D721Med (cell line): ENCODE data around the gene TM4SF18.
"Not testable (repeated sequence)": the region's sequence is repeated elsewhere in the genome, so short reads cannot be mapped to it uniquely, and the experiment has no call there.

Source experiments
- DNase-seq: peaks from one replicate; pipeline ENCODE4 v3.0.0; 2011; ENCODE audit warnings: low spot score; ENCODE audit not compliant: insufficient read length
- FAIRE-seq: peaks from 2 replicates; lab custom pipeline; 2011; peaks lifted over from hg19 to GRCh38; lab: Jason Lieb, UNC
- CTCF ChIP-seq: IDR thresholded peaks from 2 replicates; pipeline ENCODE4 v1.5.1; 2012; ENCODE audit warnings: mild to moderate bottlenecking, control low read depth; ENCODE audit not compliant: insufficient read depth; ENCODE audit errors: missing control alignments

TM4SF18 gene

GRCh38 chr3:149333176-149333859, at the start of gene TM4SF18:
Gene TM4SF18, minus strand, starts transcription at chr3:149333636. Its CDS starts 254 bp downstream, at chr3:149333382.
- TF ChIP-seq CTCF = no peak
- FAIRE-seq (no peak), DNase-seq (no peak)

GRCh38 chr3:149382518-149382917, 49.1 kb upstream of the TM4SF18 start:
- DNase-seq (no peak), FAIRE-seq (no peak)
- no peak for TF ChIP-seq CTCF

- DNase-seq = no peak
- no peak for TF ChIP-seq CTCF
- FAIRE-seq = no peak
Observed at GRCh38 chr3:149382101-149382467, 48.6 kb upstream of the TM4SF18 start.

GRCh38 chr3:149381173-149382100, 48.0 kb upstream of the TM4SF18 start:
- FAIRE-seq (no peak), DNase-seq (no peak)
- no peak for TF ChIP-seq CTCF

- not testable (repeated sequence) for FAIRE-seq, DNase-seq
Observed at GRCh38 chr3:149380220-149380619, 46.8 kb upstream of the TM4SF18 start.

- TF ChIP-seq CTCF = no peak
- FAIRE-seq = no peak
- DNase-seq = no peak
Observed at GRCh38 chr3:149378478-149379309, 45.3 kb upstream of the TM4SF18 start.
